CD14-positive monocyte (primary cell): ENCODE data around the gene MEGF6. TPM values are rescaled to one million over a fixed set of nuclear protein-coding genes. Genes with fewer than 3 reads are reported as not detected.

ENCODE experiments used
- DNase-seq, 3 donors: peaks; one replicate each; pipeline ENCODE4 v3.0.0-alpha.2; 2011 to 2022
- H2AFZ ChIP-seq: 2 replicates; pipeline ENCODE4 v1.6.0; 2012; ENCODE audit warnings: mild to moderate bottlenecking, low read depth, low read length, inconsistent platforms; ENCODE audit not compliant: insufficient read depth, poor library complexity, severe bottlenecking
- H3K27ac ChIP-seq, 2 donors: 1 replicate in 1 of 2; 2 replicates in 1 of 2; pipeline ENCODE4 v1.5.1; 2012 to 2013; ENCODE audit warnings: low read length in 2 of 2, control low read depth in 1 of 2, inconsistent platforms in 1 of 2, low read depth in 1 of 2, mild to moderate bottlenecking in 1 of 2
- H3K27me3 ChIP-seq, 2 donors: one replicate each; pipeline versions ENCODE4 v1.6.0 to v1.6.1; 2011 to 2013; ENCODE audit warnings: low read length in 2 of 2; ENCODE audit not compliant: control insufficient read depth in 2 of 2, insufficient read depth in 2 of 2
- H3K36me3 ChIP-seq, 2 donors: replicated peaks in 1 of 2; 1 replicate in 1 of 2; 2 replicates in 1 of 2; pipeline versions ENCODE4 v1.5.1 to v1.6.1; 2012 to 2013; ENCODE audit warnings: low read length in 2 of 2, control low read depth in 1 of 2, inconsistent platforms in 1 of 2, mild to moderate bottlenecking in 1 of 2; ENCODE audit not compliant: insufficient read depth in 2 of 2, control insufficient read depth in 1 of 2
- H3K4me1 ChIP-seq, 2 donors: 1 replicate in 1 of 2; 2 replicates in 1 of 2; pipeline versions ENCODE4 v1.5.1 to v1.6.1; 2012 to 2013; ENCODE audit warnings: low read length in 2 of 2, control low read depth in 1 of 2, inconsistent platforms in 1 of 2, mild to moderate bottlenecking in 1 of 2, moderate library complexity in 1 of 2; ENCODE audit not compliant: insufficient read depth in 2 of 2, control insufficient read depth in 1 of 2
- H3K4me2 ChIP-seq: replicated peaks from 2 replicates; pipeline ENCODE3; 2012; ENCODE audit warnings: low read length, moderate library complexity, mild to moderate bottlenecking; ENCODE audit not compliant: poor library complexity, severe bottlenecking; ENCODE audit errors: extremely low read depth
- H3K4me3 ChIP-seq, 3 experiments: fragments of 200-600 bp in 1 of 3; sonication (generic) in 1 of 3; replicated peaks in 1 of 3; 1 replicate in 2 of 3; 2 replicates in 1 of 3; pipeline ENCODE4 v1.5.1; 2011 to 2013; ENCODE audit warnings: low read length in 3 of 3, mild to moderate bottlenecking in 3 of 3, control low read depth in 2 of 3, low read depth in 2 of 3, inconsistent platforms in 1 of 3, moderate library complexity in 1 of 3
- H3K79me2 ChIP-seq: 2 replicates; pipeline ENCODE4 v1.6.0; 2012; ENCODE audit warnings: mild to moderate bottlenecking, control low read depth, inconsistent platforms, low read length, moderate library complexity; ENCODE audit not compliant: insufficient read depth
- H3K9ac ChIP-seq: 2 replicates; pipeline ENCODE4 v1.6.0; 2017; ENCODE audit warnings: low read length, mild to moderate bottlenecking; ENCODE audit not compliant: insufficient read depth, poor library complexity, severe bottlenecking
- H3K9me3 ChIP-seq, 2 donors: replicated peaks in 1 of 2; 1 replicate in 1 of 2; 2 replicates in 1 of 2; pipeline versions ENCODE4 v1.5.1 to v1.6.1; 2012 to 2013; ENCODE audit warnings: low read length in 2 of 2, control low read depth in 1 of 2; ENCODE audit not compliant: control insufficient read depth in 1 of 2, insufficient read depth in 1 of 2
- H4K20me1 ChIP-seq: 2 replicates; pipeline ENCODE4 v1.6.0; 2012; ENCODE audit warnings: mild to moderate bottlenecking, low read length, control low read depth, moderate library complexity; ENCODE audit not compliant: insufficient read depth
- H3K27ac Mint-ChIP-seq, 7 donors: one replicate each; pipeline ENCODE4 v1.8.0; 2020; ENCODE audit warnings: mild to moderate bottlenecking in 7 of 7, mixed read lengths in 7 of 7, moderate library complexity in 6 of 7, inconsistent platforms in 2 of 7
- H3K27me3 Mint-ChIP-seq, 3 donors: one replicate each; pipeline ENCODE4 v1.8.0; 2021 to 2022; ENCODE audit warnings: low read depth in 3 of 3, mild to moderate bottlenecking in 3 of 3, mixed read lengths in 3 of 3, moderate library complexity in 3 of 3, inconsistent platforms in 1 of 3
- H3K36me3 Mint-ChIP-seq, 2 donors: one replicate each; pipeline ENCODE4 v1.8.0; 2020; ENCODE audit warnings: mixed read lengths in 2 of 2, inconsistent platforms in 1 of 2, mild to moderate bottlenecking in 1 of 2
- H3K4me1 Mint-ChIP-seq: one replicate; pipeline ENCODE4 v1.8.0; 2020; ENCODE audit warnings: mild to moderate bottlenecking, mixed read lengths
- H3K4me3 Mint-ChIP-seq, 2 donors: one replicate each; pipeline ENCODE4 v1.8.0; 2020; ENCODE audit warnings: mild to moderate bottlenecking in 2 of 2, mixed read lengths in 2 of 2, moderate library complexity in 1 of 2
- H3K9me3 Mint-ChIP-seq, 7 donors: one replicate each; pipeline ENCODE4 v1.8.0; 2020 to 2022; ENCODE audit warnings: mixed read lengths in 7 of 7, mild to moderate bottlenecking in 6 of 7, moderate library complexity in 6 of 7, inconsistent platforms in 2 of 7
- CTCF ChIP-seq: fragments of 200-600 bp; IDR thresholded peaks from one replicate; pipeline ENCODE4 v1.8.0; 2022; ENCODE audit warnings: antibody characterized with exemption, mild to moderate bottlenecking
- WGBS: methylation state at CpG from one replicate; pipeline ENCODE4 v1.1.5; 2013; ENCODE audit warnings: missing lambda C conversion rate; ENCODE audit not compliant: insufficient coverage; 5-methylcytosine and 5-hydroxymethylcytosine counted together
- intact Hi-C, 2 donors: fragments of 100-400 bp; cut with micrococcal nuclease; formaldehyde crosslinking; loops; one replicate each; pipeline versions ENCODE4 v1.15.0 to v1.15.1; 2023
- polyA plus RNA-seq, 3 donors: library from polyadenylated mRNA; depleted of rRNA in 1 of 3; unstranded in 2 of 3; stranded (reverse) in 1 of 3; fragments of 300-500 nt in 2 of 3; fragments of >200 nt in 1 of 3; fragmentation: Illumina TruSeq in 2 of 3; gene quantifications; 1 replicate in 2 of 3; 2 replicates in 1 of 3; pipeline ENCODE4 v1.2.3, GENCODE V29; 2012 to 2021

Gene MEGF6
- polyA plus RNA-seq, 3 donors: 0.39 to 3.8 (median 1.2) TPM

DNA sequence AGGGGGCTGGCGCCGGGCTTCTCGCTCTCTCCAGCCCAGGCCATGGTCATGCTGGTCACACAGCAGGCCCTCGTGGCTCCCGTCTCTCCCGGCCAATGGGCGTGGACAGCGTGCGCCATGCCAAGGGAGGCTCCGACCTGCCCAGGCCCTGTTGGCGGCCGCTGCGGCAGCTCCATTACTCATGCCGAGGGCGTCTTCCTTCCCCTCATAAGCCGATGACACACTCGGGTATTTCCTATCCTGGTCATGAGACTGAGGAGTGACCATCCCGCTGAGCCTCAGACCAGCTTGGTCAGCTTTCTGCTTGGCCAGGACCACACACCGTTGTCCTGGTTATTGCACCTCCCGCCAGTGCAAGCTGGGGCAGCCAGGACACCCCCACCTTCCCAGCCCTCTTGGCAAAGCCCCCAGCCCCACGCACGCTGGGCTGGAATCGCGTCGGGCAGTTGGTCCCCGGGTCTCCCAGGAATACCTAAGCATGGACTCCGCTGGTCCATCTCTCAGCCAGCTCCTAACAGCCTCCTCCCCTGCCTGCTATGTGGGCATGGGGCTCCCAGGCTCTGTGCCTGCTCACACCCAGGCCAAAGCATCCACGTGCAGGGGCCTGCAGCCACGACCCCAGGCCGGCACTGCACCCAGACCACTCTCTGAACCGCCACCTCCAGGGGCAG is 107.0 kb downstream of the MEGF6 start:
- no peak overlapping the region for H3K4me2 ChIP-seq
- no peak overlapping the region for H3K27ac Mint-ChIP-seq

DNA sequence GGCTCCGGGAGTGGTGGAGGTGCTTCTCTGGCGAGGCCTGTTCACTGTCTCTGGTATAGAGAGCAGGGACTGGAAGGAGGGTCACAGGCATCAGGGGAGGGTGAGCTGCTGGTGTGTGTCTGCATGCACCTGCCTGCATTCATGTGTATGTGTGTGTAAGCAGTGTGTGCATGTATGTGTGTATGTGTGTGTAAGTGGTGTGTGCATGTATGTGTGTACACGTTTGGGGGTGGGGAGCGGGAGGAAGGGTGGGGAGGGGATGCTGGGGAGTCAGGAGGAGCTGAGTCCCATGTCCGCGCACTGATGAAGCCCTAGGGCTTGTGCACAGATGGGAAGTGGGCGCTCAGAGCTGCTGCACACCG is 107.8 kb downstream of the MEGF6 start:
- TF ChIP-seq CTCF: no peak
- Histone ChIP-seq H3K4me1 (no peaks in the 10 kb centered on the region), H3K4me3 (no peak overlapping the region), H4K20me1 (no peaks in the 10 kb centered on the region), H2AFZ (no peak overlapping the region), H3K9ac (no peak overlapping the region), H3K27me3 (no peaks in the 10 kb centered on the region), H3K79me2 (no peaks in the 10 kb centered on the region), H3K4me2 (no peak overlapping the region), H3K9me3 (no peaks in the 10 kb centered on the region), H3K36me3 (no peaks in the 10 kb centered on the region), H3K27ac (no peak overlapping the region)
- intact Hi-C loops: no loop called here
- DNase-seq: no peak
- Mint-ChIP-seq H3K4me1 (no peaks in the 10 kb centered on the region), H3K36me3 (peaks cover 0 to 3% of the 10 kb centered on the region in 2 donors), H3K4me3 (no peak overlapping the region), H3K9me3 (peaks cover 0 to 2% (median 0%) of the 10 kb centered on the region in 7 donors), H3K27ac (no peak overlapping the region), H3K27me3 (peaks cover 0 to 2% (median 1%) of the 10 kb centered on the region in 3 donors)
- 93% methylated on average over 8 of the region's 8 CpGs for WGBS

More for the DNA sequence above, 107.0 kb downstream of the MEGF6 start:
- H3K9ac ChIP-seq: no peak overlapping the region
- WGBS: 94% methylated on average over 30 of the region's 31 CpGs
- no peak overlapping the region for H2AFZ ChIP-seq
- TF ChIP-seq CTCF: no peak
- Mint-ChIP-seq H3K9me3 (peaks cover 0 to 2% (median 0%) of the 10 kb centered on the region in 7 donors), H3K4me3 (no peak overlapping the region), H3K27me3 (peaks cover 0 to 2% (median 1%) of the 10 kb centered on the region in 3 donors), H3K36me3 (peaks cover 0 to 3% of the 10 kb centered on the region in 2 donors), H3K4me1 (no peaks in the 10 kb centered on the region)
- no peaks in the 10 kb centered on the region for H3K4me1 ChIP-seq
- intact Hi-C loops: no loop called here
- H3K36me3 ChIP-seq: no peaks in the 10 kb centered on the region
- no peaks in the 10 kb centered on the region for H4K20me1 ChIP-seq
- H3K9me3 ChIP-seq: no peaks in the 10 kb centered on the region
- H3K27me3 ChIP-seq: no peaks in the 10 kb centered on the region
- DNase-seq: no peak
- no peaks in the 10 kb centered on the region for H3K79me2 ChIP-seq
- H3K4me3 ChIP-seq: no peak overlapping the region
- no peak overlapping the region for H3K27ac ChIP-seq
